Stomach (tissue), 9 donors: Measurements from ENCODE around the gene NELL1. TPM values are rescaled to one million over a fixed set of nuclear protein-coding genes. Genes with fewer than 3 reads are reported as not detected.

Experiments
- DNase-seq, 2 donors: peaks; one replicate each; pipeline versions ENCODE4 v3.0.0 to v3.0.0-alpha.2; 2013 to 2019
- H3K27ac ChIP-seq, 5 donors: fragments of 200-600 bp in 4 of 5; sonication (generic) in 4 of 5; one replicate each; pipeline ENCODE4 v1.5.1; 2013 to 2019; ENCODE audit warnings: mild to moderate bottlenecking in 1 of 5, moderate library complexity in 1 of 5
- H3K27me3 ChIP-seq, 3 donors: fragments of 200-600 bp; sonication (generic); one replicate each; pipeline ENCODE4 v1.5.1; 2017 to 2019; ENCODE audit warnings: mixed run types in 1 of 3
- H3K36me3 ChIP-seq, 4 donors: fragments of 200-600 bp; sonication (generic); 1 replicate in 3 of 4; 2 replicates in 1 of 4; pipeline ENCODE4 v1.5.1; 2016 to 2019
- H3K4me1 ChIP-seq, 4 donors: fragments of 200-600 bp; sonication (generic); one replicate each; pipeline ENCODE4 v1.5.1; 2016 to 2019
- H3K4me3 ChIP-seq, 4 donors: fragments of 200-600 bp; sonication (generic) in 3 of 4; one replicate each; pipeline ENCODE4 v1.5.1; 2016 to 2019; ENCODE audit warnings: mild to moderate bottlenecking in 1 of 4
- H3K9me3 ChIP-seq, 4 donors: fragments of 200-600 bp; sonication (generic); one replicate each; pipeline ENCODE4 v1.5.1; 2016 to 2019
- EP300 ChIP-seq: sonication (generic); formaldehyde crosslinking; IDR thresholded peaks from one replicate; pipeline ENCODE4 v1.6.1; 2017; ENCODE audit warnings: antibody characterized with exemption
- POLR2A ChIP-seq, 4 donors: fragments of 450-650 bp; IDR thresholded peaks; one replicate each; pipeline ENCODE4 v1.6.1; 2016; ENCODE audit warnings: antibody characterized with exemption in 4 of 4, control low read depth in 2 of 4, mild to moderate bottlenecking in 1 of 4, moderate library complexity in 1 of 4
- POLR2AphosphoS5 ChIP-seq, 3 donors: sonication (generic); formaldehyde crosslinking; IDR thresholded peaks; one replicate each; pipeline ENCODE4 v1.6.1; 2016; ENCODE audit warnings: antibody characterized with exemption in 3 of 3
- WGBS, 5 donors: extraction: QIAGEN DNeasy Blood & Tissue Kit in 3 of 5; methylation state at CpG; one replicate each; pipeline versions ENCODE4 v1.1.5 to v1.1.7; 2013 to 2018; 5-methylcytosine and 5-hydroxymethylcytosine counted together
- intact Hi-C: fragments of 100-400 bp; cut with DNase I; formaldehyde crosslinking; loops from one replicate; pipeline ENCODE4 v1.15.1; 2023; ENCODE audit warnings: low total_unique reads
- polyA plus RNA-seq, 3 donors: library from polyadenylated mRNA; stranded (reverse); fragments of 200-250 nt; gene quantifications; one replicate each; pipeline ENCODE4 v1.2.3, GENCODE V29; 2013
- total RNA-seq, 5 donors: library from RNA; depleted of rRNA; stranded (reverse); fragments of >200 nt; gene quantifications; one replicate each; pipeline versions ENCODE4 v1.1.0 to v1.2.3, GENCODE V29; 2014 to 2016
- TF ChIP-seq, protein P1 (sequence below), 7 experiments: fragments of 450-650 bp in 4 of 7; fragments of 200-600 bp in 3 of 7; sonication (generic) in 3 of 7; IDR thresholded peaks; one replicate each; pipeline ENCODE4 v1.5.1; 2016 to 2019; ENCODE audit warnings: antibody characterized with exemption in 7 of 7, control low read depth in 2 of 7, mild to moderate bottlenecking in 1 of 7
- donor health status: healthy with polysubstance abuse.
- donor health status: Bipolar disorder and iron deficiency.
- donor health status: healthy.

The NELL1 gene
- total and polyA plus RNA-seq, 8 donors = 0.05 to 15.4 (median 2.7) TPM; not detected in 5

- no peak for DNase-seq
- Histone ChIP-seq H3K27me3 (no peaks in the 10 kb centered on the region), H3K4me3 (no peak overlapping the region), H3K4me1 (no peaks in the 10 kb centered on the region), H3K27ac (no peak overlapping the region), H3K9me3 (no peaks in the 10 kb centered on the region), H3K36me3 (no peaks in the 10 kb centered on the region)
- intact Hi-C loops = no loop called here
- TF ChIP-seq EP300 (no peak), POLR2AphosphoS5 (IDR thresholded peaks at IDR 0.05) (no peak), POLR2A (IDR thresholded peaks at IDR 0.05) (no peak)
- TF ChIP-seq, protein P1, sequence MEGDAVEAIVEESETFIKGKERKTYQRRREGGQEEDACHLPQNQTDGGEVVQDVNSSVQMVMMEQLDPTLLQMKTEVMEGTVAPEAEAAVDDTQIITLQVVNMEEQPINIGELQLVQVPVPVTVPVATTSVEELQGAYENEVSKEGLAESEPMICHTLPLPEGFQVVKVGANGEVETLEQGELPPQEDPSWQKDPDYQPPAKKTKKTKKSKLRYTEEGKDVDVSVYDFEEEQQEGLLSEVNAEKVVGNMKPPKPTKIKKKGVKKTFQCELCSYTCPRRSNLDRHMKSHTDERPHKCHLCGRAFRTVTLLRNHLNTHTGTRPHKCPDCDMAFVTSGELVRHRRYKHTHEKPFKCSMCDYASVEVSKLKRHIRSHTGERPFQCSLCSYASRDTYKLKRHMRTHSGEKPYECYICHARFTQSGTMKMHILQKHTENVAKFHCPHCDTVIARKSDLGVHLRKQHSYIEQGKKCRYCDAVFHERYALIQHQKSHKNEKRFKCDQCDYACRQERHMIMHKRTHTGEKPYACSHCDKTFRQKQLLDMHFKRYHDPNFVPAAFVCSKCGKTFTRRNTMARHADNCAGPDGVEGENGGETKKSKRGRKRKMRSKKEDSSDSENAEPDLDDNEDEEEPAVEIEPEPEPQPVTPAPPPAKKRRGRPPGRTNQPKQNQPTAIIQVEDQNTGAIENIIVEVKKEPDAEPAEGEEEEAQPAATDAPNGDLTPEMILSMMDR (IDR thresholded peaks at IDR 0.05) = no peak
- WGBS, 5 donors = 29 to 47% (median 34%) methylated on average over 3 of the region's 3 CpGs
Measured at GRCh38 chr11:21119411-21119810, 450.0 kb downstream of the NELL1 start.

DNA sequence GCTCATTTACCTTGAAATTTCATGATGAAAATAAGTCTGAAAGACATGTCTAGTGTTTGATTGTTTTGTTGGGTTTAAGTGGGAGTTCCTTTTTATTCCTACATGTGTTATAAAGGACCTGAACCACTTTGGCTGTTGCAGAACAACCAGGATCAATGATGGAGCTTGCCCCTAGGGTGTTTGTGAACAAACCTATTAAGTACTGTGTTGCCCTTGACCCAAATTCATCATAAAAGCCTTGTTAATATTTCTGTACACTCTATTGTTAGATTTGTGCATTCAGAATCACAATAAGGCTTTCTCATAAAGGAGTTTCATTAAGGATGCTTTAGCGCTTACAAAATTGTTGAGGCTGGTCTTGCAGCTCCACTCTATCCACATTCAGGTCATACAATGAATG is 452.6 kb downstream of the NELL1 start:
- no peaks in the 10 kb centered on the region for H3K9me3 ChIP-seq
- no peak overlapping the region for H3K4me3 ChIP-seq
- intact Hi-C loops = no loop called here
- H3K36me3 ChIP-seq = no peaks in the 10 kb centered on the region
- WGBS, 5 donors = 95 to 100% (median 98%) methylated on average over 1 of the region's 1 CpG
- no peaks in the 10 kb centered on the region for H3K4me1 ChIP-seq
- DNase-seq = no peak
- no peaks in the 10 kb centered on the region for H3K27me3 ChIP-seq
- no peak overlapping the region for H3K27ac ChIP-seq
- TF ChIP-seq EP300 (no peak), POLR2A (IDR thresholded peaks at IDR 0.05) (no peak), POLR2AphosphoS5 (IDR thresholded peaks at IDR 0.05) (no peak)
- TF ChIP-seq, protein P1 (IDR thresholded peaks at IDR 0.05) = no peak

GRCh38 chr11:21122523-21122922 is 453.1 kb downstream of the NELL1 start:
- DNase-seq = no peak
- H3K27me3 ChIP-seq = no peaks in the 10 kb centered on the region
- H3K4me3 ChIP-seq = no peak overlapping the region
- TF ChIP-seq POLR2A (IDR thresholded peaks at IDR 0.05) = no peak
- TF ChIP-seq EP300 = no peak
- TF ChIP-seq, protein P1 (IDR thresholded peaks at IDR 0.05) = no peak
- TF ChIP-seq POLR2AphosphoS5 (IDR thresholded peaks at IDR 0.05) = no peak
- H3K9me3 ChIP-seq = no peaks in the 10 kb centered on the region
- intact Hi-C loops = no loop called here
- no peaks in the 10 kb centered on the region for H3K4me1 ChIP-seq
- WGBS, 5 donors = 85 to 93% (median 90%) methylated on average over 3 of the region's 3 CpGs
- no peak overlapping the region for H3K27ac ChIP-seq
- no peaks in the 10 kb centered on the region for H3K36me3 ChIP-seq

DNA sequence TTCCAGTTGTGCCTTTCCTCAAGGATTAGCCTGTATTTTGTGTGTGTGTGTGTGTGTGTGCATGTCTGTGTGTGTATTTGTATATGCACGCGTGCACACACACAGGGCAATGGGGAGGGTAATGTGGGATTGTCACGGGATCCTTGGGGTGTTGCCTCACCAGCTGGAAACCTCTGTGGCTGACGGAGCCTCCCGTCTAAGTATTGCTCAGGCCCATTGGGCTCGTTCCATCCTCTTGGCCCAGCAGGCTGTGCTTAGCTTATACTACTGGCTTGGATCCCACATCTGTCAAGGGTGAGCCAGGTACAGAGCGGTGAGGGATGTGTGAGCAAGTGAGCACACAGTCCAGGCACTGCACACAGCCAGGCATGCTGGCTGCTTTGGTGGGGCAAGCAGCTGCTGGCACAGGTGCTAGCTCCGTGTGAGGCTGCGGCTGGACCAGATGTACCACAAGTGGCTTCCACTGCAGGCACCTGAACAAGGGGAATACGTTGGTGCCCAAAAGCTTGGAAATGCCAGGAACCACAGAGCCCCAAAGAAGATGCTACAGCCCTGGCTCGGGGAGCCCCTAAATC is 462.8 kb downstream of the NELL1 start:
- Histone ChIP-seq H3K9me3 (peaks cover 0 to 5% (median 0%) of the 10 kb centered on the region in 4 donors), H3K4me3 (no peak overlapping the region), H3K4me1 (no peaks in the 10 kb centered on the region), H3K36me3 (no peaks in the 10 kb centered on the region), H3K27me3 (no peaks in the 10 kb centered on the region), H3K27ac (no peak overlapping the region)
- TF ChIP-seq, protein P1 (IDR thresholded peaks at IDR 0.05) = no peak
- TF ChIP-seq EP300 (no peak), POLR2A (IDR thresholded peaks at IDR 0.05) (no peak), POLR2AphosphoS5 (IDR thresholded peaks at IDR 0.05) (no peak)
- intact Hi-C loops = no loop called here
- WGBS, 5 donors = 84 to 90% (median 88%) methylated on average over 4 to 11 of the region's 11 CpGs
- no peak for DNase-seq
